ENCODE results near the gene OLFML2A. TPM values are rescaled to one million over a fixed set of nuclear protein-coding genes. Genes with fewer than 3 reads are reported as not detected.
"Not testable (repeated sequence)": the region's sequence is repeated elsewhere in the genome, so short reads cannot be mapped to it uniquely, and the experiment has no call there.

The OLFML2A gene
- total and polyA plus RNA-seq, 2 donors: 36.8 to 40.2 TPM

- H3K27ac ChIP-seq (ENCODE audit: low read depth): no peak overlapping the region
- no peaks in the 10 kb centered on the region for H3K36me3 ChIP-seq (ENCODE audit: insufficient read depth)
- 78% methylated on average over 14 of the region's 14 CpGs for WGBS
- H3K4me3 ChIP-seq (ENCODE audit: low read depth, low read length): no peak overlapping the region
- no peaks in the 10 kb centered on the region for H3K4me1 ChIP-seq (ENCODE audit: insufficient read depth)
- DNase-seq (ENCODE audit: extremely low spot score): no peak
These were observed 64.3 kb downstream of the OLFML2A start for GRCh38 chr9:124841075-124841821.

GRCh38 chr9:124843456-124844034 lies 66.6 kb downstream of the OLFML2A start:
- no peaks in the 10 kb centered on the region for H3K36me3 ChIP-seq (ENCODE audit: insufficient read depth)
- no peak overlapping the region for H3K4me3 ChIP-seq (ENCODE audit: low read depth, low read length)
- 84% methylated on average over 11 of the region's 11 CpGs for WGBS
- H3K27ac ChIP-seq (ENCODE audit: low read depth): no peak overlapping the region
- DNase-seq (ENCODE audit: extremely low spot score): no peak
- no peaks in the 10 kb centered on the region for H3K4me1 ChIP-seq (ENCODE audit: insufficient read depth)

GRCh38 chr9:124844291-124844690 lies 67.4 kb downstream of the OLFML2A start:
- no peaks in the 10 kb centered on the region for H3K36me3 ChIP-seq (ENCODE audit: insufficient read depth)
- no peaks in the 10 kb centered on the region for H3K4me1 ChIP-seq (ENCODE audit: insufficient read depth)
- no peak overlapping the region for H3K27ac ChIP-seq (ENCODE audit: low read depth)
- no peak for DNase-seq (ENCODE audit: extremely low spot score)
- no peak overlapping the region for H3K4me3 ChIP-seq (ENCODE audit: low read depth, low read length)
- 74% methylated on average over 4 of the region's 4 CpGs for WGBS

GRCh38 chr9:124846467-124846866 lies 69.5 kb downstream of the OLFML2A start:
- DNase-seq (ENCODE audit: extremely low spot score); H3K4me3 ChIP-seq (ENCODE audit: low read depth, low read length); H3K27ac ChIP-seq (ENCODE audit: low read depth); H3K36me3 ChIP-seq (ENCODE audit: insufficient read depth); H3K4me1 ChIP-seq (ENCODE audit: insufficient read depth): not testable (repeated sequence)
- 93% methylated on average over 9 of the region's 9 CpGs for WGBS

- no peak overlapping the region for H3K27ac ChIP-seq (ENCODE audit: low read depth)
- no peaks in the 10 kb centered on the region for H3K36me3 ChIP-seq (ENCODE audit: insufficient read depth)
- no peak overlapping the region for H3K4me3 ChIP-seq (ENCODE audit: low read depth, low read length)
- no peak for DNase-seq (ENCODE audit: extremely low spot score)
- 83% methylated on average over 6 of the region's 6 CpGs for WGBS
- no peaks in the 10 kb centered on the region for H3K4me1 ChIP-seq (ENCODE audit: insufficient read depth)
These were observed 70.0 kb downstream of the OLFML2A start for GRCh38 chr9:124846969-124847368.

- no peaks in the 10 kb centered on the region for H3K4me1 ChIP-seq (ENCODE audit: insufficient read depth)
- H3K4me3 ChIP-seq (ENCODE audit: low read depth, low read length): no peak overlapping the region
- 49% methylated on average over 10 of the region's 10 CpGs for WGBS
- H3K36me3 ChIP-seq (ENCODE audit: insufficient read depth): no peaks in the 10 kb centered on the region
- no peak overlapping the region for H3K27ac ChIP-seq (ENCODE audit: low read depth)
- no peak for DNase-seq (ENCODE audit: extremely low spot score)
These were observed 72.9 kb downstream of the OLFML2A start for GRCh38 chr9:124849801-124850200.

GRCh38 chr9:124852121-124852828 lies 75.3 kb downstream of the OLFML2A start:
- no peaks in the 10 kb centered on the region for H3K4me1 ChIP-seq (ENCODE audit: insufficient read depth)
- WGBS: 61% methylated on average over 13 of the region's 13 CpGs
- no peak overlapping the region for H3K4me3 ChIP-seq (ENCODE audit: low read depth, low read length)
- no peaks in the 10 kb centered on the region for H3K36me3 ChIP-seq (ENCODE audit: insufficient read depth)
- H3K27ac ChIP-seq (ENCODE audit: low read depth): no peak overlapping the region
- DNase-seq (ENCODE audit: extremely low spot score): no peak

- no peak for DNase-seq (ENCODE audit: extremely low spot score)
- no peaks in the 10 kb centered on the region for H3K4me1 ChIP-seq (ENCODE audit: insufficient read depth)
- peak within 1 kb of the TSS; percentile 34 for H3K4me3 ChIP-seq (ENCODE audit: low read depth, low read length)
- peaks cover 2% of the 10 kb centered on the region for H3K36me3 ChIP-seq (ENCODE audit: insufficient read depth)
- under 1% methylated on average over 51 of the region's 51 CpGs for WGBS
- H3K27ac ChIP-seq (ENCODE audit: low read depth): no peak within 1 kb of the TSS
These were observed 76.0 kb downstream of the OLFML2A start, which contains the start of gene WDR38 for GRCh38 chr9:124852829-124853531. Gene WDR38, plus strand, starts transcription at chr9:124853460. Its CDS starts 72 bp downstream, at chr9:124853532.

GRCh38 chr9:124853605-124854143 lies 76.7 kb downstream of the OLFML2A start:
- H3K36me3 ChIP-seq (ENCODE audit: insufficient read depth): peaks cover 2% of the 10 kb centered on the region
- no peak for DNase-seq (ENCODE audit: extremely low spot score)
- H3K27ac ChIP-seq (ENCODE audit: low read depth): no peak overlapping the region
- H3K4me3 ChIP-seq (ENCODE audit: low read depth, low read length): peak overlapping the region; percentile 34
- 70% methylated on average over 11 of the region's 11 CpGs for WGBS
- H3K4me1 ChIP-seq (ENCODE audit: insufficient read depth): no peaks in the 10 kb centered on the region

- no peak for DNase-seq (ENCODE audit: extremely low spot score)
- peaks cover 2% of the 10 kb centered on the region for H3K36me3 ChIP-seq (ENCODE audit: insufficient read depth)
- no peak overlapping the region for H3K4me3 ChIP-seq (ENCODE audit: low read depth, low read length)
- no peaks in the 10 kb centered on the region for H3K4me1 ChIP-seq (ENCODE audit: insufficient read depth)
- H3K27ac ChIP-seq (ENCODE audit: low read depth): no peak overlapping the region
- 83% methylated on average over 8 of the region's 8 CpGs for WGBS
These were observed 77.2 kb downstream of the OLFML2A start for GRCh38 chr9:124854161-124854560.

- peaks cover 2% of the 10 kb centered on the region for H3K36me3 ChIP-seq (ENCODE audit: insufficient read depth)
- no peak overlapping the region for H3K27ac ChIP-seq (ENCODE audit: low read depth)
- no peak overlapping the region for H3K4me3 ChIP-seq (ENCODE audit: low read depth, low read length)
- 67% methylated on average over 7 of the region's 7 CpGs for WGBS
- no peak for DNase-seq (ENCODE audit: extremely low spot score)
- H3K4me1 ChIP-seq (ENCODE audit: insufficient read depth): no peaks in the 10 kb centered on the region
These were observed 77.9 kb downstream of the OLFML2A start for GRCh38 chr9:124854822-124855221.

GRCh38 chr9:124855566-124855943 lies 78.6 kb downstream of the OLFML2A start:
- DNase-seq (ENCODE audit: extremely low spot score): no peak
- WGBS: 85% methylated on average over 18 of the region's 18 CpGs
- Histone ChIP-seq H3K36me3 (ENCODE audit: insufficient read depth) (peaks cover 2% of the 10 kb centered on the region), H3K4me1 (ENCODE audit: insufficient read depth) (no peaks in the 10 kb centered on the region), H3K27ac (ENCODE audit: low read depth) (no peak overlapping the region), H3K4me3 (ENCODE audit: low read depth, low read length) (no peak overlapping the region)
